ENCODE measurements around the gene SMCP. TPM values are rescaled to one million over a fixed set of nuclear protein-coding genes. Genes with fewer than 3 reads are reported as not detected.

The SMCP gene
- total and polyA plus RNA-seq, 2 of the 13 experiments (the other 11 are each of a cell fraction or from before 2014, with no cell fraction given) = not detected

DNA sequence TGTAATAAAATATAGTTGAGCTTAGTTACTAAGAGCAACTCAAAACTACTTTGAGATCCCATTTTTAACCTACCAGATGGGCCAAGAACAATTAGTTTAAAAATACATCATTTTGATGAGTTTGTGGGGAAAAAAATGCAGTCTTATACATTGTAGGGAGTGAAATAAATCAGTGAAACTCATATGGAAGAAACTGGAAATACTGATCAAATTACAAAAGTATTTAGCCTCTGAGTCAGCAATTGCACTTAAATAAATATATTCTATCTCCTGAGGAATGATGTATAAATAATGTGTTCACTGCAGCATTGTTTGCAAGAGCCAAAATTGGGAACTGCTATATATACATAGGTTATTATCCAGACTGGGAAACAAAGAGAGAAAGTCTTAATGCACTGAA lies 4.6 kb upstream of the SMCP start:
- Histone ChIP-seq H3K79me2 (ENCODE audit: insufficient read depth, low read length) (no peaks in the 10 kb centered on the region), H3K4me2 (ENCODE audit: low read depth, low read length) (no peak overlapping the region), H3K27me3 (ENCODE audit: control insufficient read depth in 1 of 2, insufficient read depth in 2 of 2, low read length in 2 of 2) (no peaks in the 10 kb centered on the region), H4K20me1 (ENCODE audit: insufficient read depth, low read length) (no peaks in the 10 kb centered on the region), H3K4me1 (ENCODE audit: insufficient read depth, low read length) (peaks cover 6% of the 10 kb centered on the region), H3K9ac (ENCODE audit: insufficient read depth, low read depth, low read length) (no peak overlapping the region), H3K9me3 (ENCODE audit: low read length) (no peaks in the 10 kb centered on the region), H3K4me3 (replicated peaks in 1 of 3; ENCODE audit: insufficient read depth in 1 of 3, low read depth in 2 of 3, low read length in 3 of 3) (no peak overlapping the region), H3K27ac (ENCODE audit: extremely low read length, insufficient read depth, low read length) (no peak overlapping the region), H2AFZ (ENCODE audit: low read length) (no peak overlapping the region), H3K36me3 (replicated peaks in 1 of 2; ENCODE audit: control insufficient read depth in 1 of 2, insufficient read depth in 2 of 2, low read length in 2 of 2) (no peaks in the 10 kb centered on the region)
- TF ChIP-seq ZNF354B (CRISPR knock-in tag; IDR thresholded peaks at IDR 0.05) = no peak
- TF ChIP-seq RCOR2 (CRISPR knock-in tag; IDR thresholded peaks at IDR 0.05) = no peak
- TF ChIP-seq ZFP62 (CRISPR knock-in tag; IDR thresholded peaks at IDR 0.05) = no peak
- TF ChIP-seq ZNF737 (CRISPR knock-in tag; IDR thresholded peaks at IDR 0.05; ENCODE audit: borderline replicate concordance) = no peak
- TF ChIP-seq AKAP8 (CRISPR knock-in tag; IDR thresholded peaks at IDR 0.05) = no peak
- no peak for TF ChIP-seq GABPA (IDR thresholded peaks at IDR 0.05; ENCODE audit: low read depth, low read length)
- TF ChIP-seq GABPA (CRISPR knock-in tag; IDR thresholded peaks at IDR 0.05; ENCODE audit: low read depth) = no peak
- TF ChIP-seq KDM3A (CRISPR knock-in tag; IDR thresholded peaks at IDR 0.05; ENCODE audit: low read depth) = no peak
- no peak for TF ChIP-seq ZNF460 (CRISPR knock-in tag; IDR thresholded peaks at IDR 0.05; ENCODE audit: borderline replicate concordance)
- no peak for TF ChIP-seq ZMYM4 (CRISPR knock-in tag; IDR thresholded peaks at IDR 0.05)
- DNase-seq (ENCODE audit: low spot score) (no peak), FAIRE-seq (no peak), ATAC-seq (no peak)
- ChIA-PET CTCF (ENCODE audit: low intra/inter-chr PET ratio, low total read pairs) (no interaction called here), POLR2A (no interaction called here)
- intact Hi-C loops (cut with micrococcal nuclease; ENCODE audit: unreplicated experiment) = no loop called here
- no TSS peak for BruUV-seq (replicated peaks)
- in situ Hi-C loops (cut with HindIII; ENCODE audit: extremely low pct_ligation_motif_present, low pct_unique_long_range_greater_than_20kb) = loop anchor here (5.0 to 10.0 kb wide), 3 partner anchors 54 to 351 kb away; no protein-coding TSS in a partner anchor

DNA sequence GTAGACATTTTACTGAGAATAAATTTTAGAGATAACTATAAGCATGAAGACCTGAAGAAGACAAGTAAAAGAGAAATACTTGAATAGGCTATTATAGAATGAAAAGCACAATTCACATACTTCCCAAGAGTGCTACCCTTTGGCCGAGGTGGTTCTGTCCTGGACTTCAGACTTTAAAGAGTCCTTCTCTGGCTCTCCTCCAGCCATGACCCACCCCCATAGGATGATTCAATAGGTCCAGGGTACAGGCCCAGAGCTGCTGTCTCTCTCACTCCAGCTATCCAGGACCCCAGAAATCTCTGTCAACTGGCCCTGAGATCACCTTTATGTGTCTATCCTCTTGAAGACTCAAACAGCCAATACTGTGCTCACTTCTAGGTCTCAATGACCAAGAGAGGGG lies 1.3 kb upstream of the SMCP start:
- ATAC-seq = no peak
- Histone ChIP-seq H2AFZ (ENCODE audit: low read length) (no peak overlapping the region), H3K27me3 (ENCODE audit: control insufficient read depth in 1 of 2, insufficient read depth in 2 of 2, low read length in 2 of 2) (no peaks in the 10 kb centered on the region), H3K79me2 (ENCODE audit: insufficient read depth, low read length) (no peaks in the 10 kb centered on the region), H3K9ac (ENCODE audit: insufficient read depth, low read depth, low read length) (no peak overlapping the region), H3K27ac (ENCODE audit: extremely low read length, insufficient read depth, low read length) (no peak overlapping the region), H3K4me1 (ENCODE audit: insufficient read depth, low read length) (peaks cover 6% of the 10 kb centered on the region), H3K36me3 (replicated peaks in 1 of 2; ENCODE audit: control insufficient read depth in 1 of 2, insufficient read depth in 2 of 2, low read length in 2 of 2) (no peaks in the 10 kb centered on the region), H4K20me1 (ENCODE audit: insufficient read depth, low read length) (no peaks in the 10 kb centered on the region), H3K9me3 (ENCODE audit: low read length) (no peaks in the 10 kb centered on the region), H3K4me3 (replicated peaks in 1 of 3; ENCODE audit: insufficient read depth in 1 of 3, low read depth in 2 of 3, low read length in 3 of 3) (no peak overlapping the region), H3K4me2 (ENCODE audit: low read depth, low read length) (no peak overlapping the region)
- intact Hi-C loops (cut with micrococcal nuclease; ENCODE audit: unreplicated experiment) (no loop called here), in situ Hi-C loops (cut with HindIII; ENCODE audit: extremely low pct_ligation_motif_present, low pct_unique_long_range_greater_than_20kb) (loop anchor here (10.0 kb wide), 2 partner anchors 318 to 348 kb away; no protein-coding TSS in a partner anchor)
- ChIA-PET POLR2A (no interaction called here), CTCF (ENCODE audit: low intra/inter-chr PET ratio, low total read pairs) (no interaction called here)
- BruUV-seq (replicated peaks) = no TSS peak
- DNase-seq (ENCODE audit: low spot score) = peak; percentile 7
- WGBS (ENCODE audit: low lambda C conversion rate) = 0% methylated on average over 1 of the region's 1 CpG
- no peak for FAIRE-seq
- TF ChIP-seq ZBTB20 (CRISPR knock-in tag; IDR thresholded peaks at IDR 0.05; ENCODE audit: borderline replicate concordance, low read depth) (no peak), MEIS1 (CRISPR knock-in tag; IDR thresholded peaks at IDR 0.05; ENCODE audit: borderline replicate concordance) (no peak), ATRX (CRISPR knock-in tag; IDR thresholded peaks at IDR 0.05; ENCODE audit: borderline replicate concordance) (no peak), ZNF850 (CRISPR knock-in tag; conservative IDR thresholded peaks at IDR 0.05) (no peak), HHEX (CRISPR knock-in tag; IDR thresholded peaks at IDR 0.05) (no peak), CCDC6 (CRISPR knock-in tag; IDR thresholded peaks at IDR 0.05) (no peak)
- TF ChIP-seq, protein P1, sequence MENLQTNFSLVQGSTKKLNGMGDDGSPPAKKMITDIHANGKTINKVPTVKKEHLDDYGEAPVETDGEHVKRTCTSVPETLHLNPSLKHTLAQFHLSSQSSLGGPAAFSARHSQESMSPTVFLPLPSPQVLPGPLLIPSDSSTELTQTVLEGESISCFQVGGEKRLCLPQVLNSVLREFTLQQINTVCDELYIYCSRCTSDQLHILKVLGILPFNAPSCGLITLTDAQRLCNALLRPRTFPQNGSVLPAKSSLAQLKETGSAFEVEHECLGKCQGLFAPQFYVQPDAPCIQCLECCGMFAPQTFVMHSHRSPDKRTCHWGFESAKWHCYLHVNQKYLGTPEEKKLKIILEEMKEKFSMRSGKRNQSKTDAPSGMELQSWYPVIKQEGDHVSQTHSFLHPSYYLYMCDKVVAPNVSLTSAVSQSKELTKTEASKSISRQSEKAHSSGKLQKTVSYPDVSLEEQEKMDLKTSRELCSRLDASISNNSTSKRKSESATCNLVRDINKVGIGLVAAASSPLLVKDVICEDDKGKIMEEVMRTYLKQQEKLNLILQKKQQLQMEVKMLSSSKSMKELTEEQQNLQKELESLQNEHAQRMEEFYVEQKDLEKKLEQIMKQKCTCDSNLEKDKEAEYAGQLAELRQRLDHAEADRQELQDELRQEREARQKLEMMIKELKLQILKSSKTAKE (CRISPR knock-in tag; IDR thresholded peaks at IDR 0.05; ENCODE audit: borderline replicate concordance) = no peak

Measured in HepG2 (cell line).